OCI-LY3 (cell line): ENCODE measurements around the gene UBA3.

Experiments
- H2AFZ ChIP-seq: fragments of 200-600, 300-600 bp; shearing (Covaris generic); 2 replicates; pipeline ENCODE4 v1.6.0; 2014; ENCODE audit warnings: antibody characterized with exemption, low read depth, low read length
- H3K27ac ChIP-seq: fragments of 200-600, 300-600 bp; sonication (generic); 2 replicates; pipeline ENCODE4 v1.5.1; 2014; ENCODE audit warnings: mild to moderate bottlenecking, low read length, moderate library complexity, mixed read lengths
- H3K27me3 ChIP-seq: fragments of 200-600, 300-600 bp; sonication (generic); 2 replicates; pipeline ENCODE4 v1.6.1; 2014; ENCODE audit warnings: low read depth, low read length, mixed read lengths
- H3K36me3 ChIP-seq: fragments of 200-600, 300-600 bp; sonication (generic); replicated peaks from 2 replicates; pipeline ENCODE3; 2014; ENCODE audit warnings: low read depth, low read length, mixed read lengths
- H3K4me1 ChIP-seq: fragments of 300-600, 200-600 bp; sonication (generic); 2 replicates; pipeline ENCODE4 v1.6.1; 2014; ENCODE audit warnings: low read length, mixed read lengths
- H3K4me2 ChIP-seq: fragments of 200-600, 300-600 bp; sonication (generic); 2 replicates; pipeline ENCODE4 v1.6.1; 2014; ENCODE audit warnings: low read length, mixed read lengths
- H3K4me3 ChIP-seq: fragments of 300-600, 200-600 bp; sonication (generic); 2 replicates; pipeline ENCODE4 v1.5.1; 2014; ENCODE audit warnings: antibody characterized with exemption, mild to moderate bottlenecking, low read length, moderate library complexity
- H3K79me2 ChIP-seq: fragments of 300-600, 200-600 bp; shearing (Covaris generic); 2 replicates; pipeline ENCODE4 v1.6.1; 2014; ENCODE audit warnings: mild to moderate bottlenecking, low read length, mixed read lengths
- H3K9ac ChIP-seq: fragments of 300-600, 200-600 bp; shearing (Covaris generic); 2 replicates; pipeline ENCODE4 v1.6.0; 2014; ENCODE audit warnings: mild to moderate bottlenecking, low read length, moderate library complexity
- H3K9me3 ChIP-seq: fragments of 200-600, 300-600 bp; shearing (Covaris generic); 2 replicates; pipeline ENCODE4 v1.6.1; 2014; ENCODE audit warnings: low read length, mixed read lengths; ENCODE audit not compliant: insufficient read depth
- H4K20me1 ChIP-seq: fragments of 200-600, 300-600 bp; sonication (generic); 2 replicates; pipeline ENCODE4 v1.6.1; 2016; ENCODE audit warnings: low read length, mixed read lengths; ENCODE audit not compliant: insufficient read depth
- EZH2phosphoT487 ChIP-seq: fragments of 200-600 bp; shearing (Covaris generic); IDR thresholded peaks from 2 replicates; pipeline ENCODE4 v1.6.1; 2018; ENCODE audit warnings: antibody characterized with exemption, mixed run types, low read depth
- TF ChIP-seq, protein P1 (sequence below): fragments of 200-600, 300-600 bp; sonication (generic); IDR thresholded peaks from 2 replicates; pipeline ENCODE4 v1.5.1; 2014; ENCODE audit warnings: antibody characterized with exemption, low read length, low read depth

UBA3 gene

DNA sequence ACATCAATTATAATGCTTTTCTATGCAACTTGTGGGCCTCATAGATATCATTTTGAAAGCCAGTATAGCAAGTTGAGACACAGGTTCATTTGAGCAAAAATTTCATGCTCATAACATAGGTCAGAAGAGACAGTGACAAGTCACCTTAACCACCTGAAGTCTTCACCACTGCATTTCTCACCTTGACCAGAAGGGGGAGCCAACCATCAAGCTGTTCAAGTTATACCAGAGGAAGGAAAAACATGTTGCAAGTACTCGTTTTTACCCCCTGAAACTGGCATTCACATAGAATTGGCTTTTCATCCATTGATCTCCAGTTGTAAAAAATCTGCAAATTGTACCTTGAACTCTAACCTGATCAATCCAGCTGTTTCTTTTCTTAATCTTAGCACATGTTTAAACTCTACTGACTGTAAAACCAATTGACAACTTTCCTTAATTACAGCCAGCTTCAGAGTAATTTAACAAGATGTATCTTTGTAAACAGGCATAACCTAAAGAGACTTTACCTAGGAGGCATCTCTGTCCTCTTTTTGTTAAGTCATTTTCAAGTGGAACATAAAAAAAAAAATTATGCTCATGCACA, 40.8 kb upstream of the UBA3 start:
- no peaks in the 10 kb centered on the region for H3K4me1 ChIP-seq
- H3K4me2 ChIP-seq: peak overlapping the region; percentile 31
- H3K36me3 ChIP-seq: no peaks in the 10 kb centered on the region
- no peaks in the 10 kb centered on the region for H3K27me3 ChIP-seq
- no peaks in the 10 kb centered on the region for H3K79me2 ChIP-seq
- H3K27ac ChIP-seq: no peak overlapping the region
- no peak overlapping the region for H3K9ac ChIP-seq
- no peak overlapping the region for H3K4me3 ChIP-seq
- H2AFZ ChIP-seq: peak overlapping the region; percentile 61; the same call in 1 of the 2 replicates
- no peaks in the 10 kb centered on the region for H3K9me3 ChIP-seq
- no peaks in the 10 kb centered on the region for H4K20me1 ChIP-seq
- TF ChIP-seq, protein P1, sequence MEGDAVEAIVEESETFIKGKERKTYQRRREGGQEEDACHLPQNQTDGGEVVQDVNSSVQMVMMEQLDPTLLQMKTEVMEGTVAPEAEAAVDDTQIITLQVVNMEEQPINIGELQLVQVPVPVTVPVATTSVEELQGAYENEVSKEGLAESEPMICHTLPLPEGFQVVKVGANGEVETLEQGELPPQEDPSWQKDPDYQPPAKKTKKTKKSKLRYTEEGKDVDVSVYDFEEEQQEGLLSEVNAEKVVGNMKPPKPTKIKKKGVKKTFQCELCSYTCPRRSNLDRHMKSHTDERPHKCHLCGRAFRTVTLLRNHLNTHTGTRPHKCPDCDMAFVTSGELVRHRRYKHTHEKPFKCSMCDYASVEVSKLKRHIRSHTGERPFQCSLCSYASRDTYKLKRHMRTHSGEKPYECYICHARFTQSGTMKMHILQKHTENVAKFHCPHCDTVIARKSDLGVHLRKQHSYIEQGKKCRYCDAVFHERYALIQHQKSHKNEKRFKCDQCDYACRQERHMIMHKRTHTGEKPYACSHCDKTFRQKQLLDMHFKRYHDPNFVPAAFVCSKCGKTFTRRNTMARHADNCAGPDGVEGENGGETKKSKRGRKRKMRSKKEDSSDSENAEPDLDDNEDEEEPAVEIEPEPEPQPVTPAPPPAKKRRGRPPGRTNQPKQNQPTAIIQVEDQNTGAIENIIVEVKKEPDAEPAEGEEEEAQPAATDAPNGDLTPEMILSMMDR: peak; percentile 98
- no peak for TF ChIP-seq EZH2phosphoT487

DNA sequence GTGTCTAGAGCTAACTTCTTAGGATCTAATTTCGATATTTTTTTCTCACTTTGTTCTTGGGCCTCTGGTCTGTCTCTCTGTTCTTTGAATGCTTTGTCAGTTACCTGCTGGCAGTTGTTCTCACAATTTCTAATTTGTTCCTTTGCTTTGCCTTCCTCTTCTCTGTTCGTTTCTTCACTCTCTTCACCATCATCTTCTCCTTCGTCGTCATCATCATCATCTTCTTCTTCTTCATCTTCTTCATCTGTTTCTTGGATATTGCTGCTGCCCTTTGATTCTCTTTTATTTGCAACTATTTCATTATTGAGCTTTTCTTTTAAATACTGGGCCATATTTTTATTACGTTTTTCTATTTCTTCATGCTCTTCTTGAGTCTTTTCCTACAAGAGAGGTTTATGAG, 39.5 kb upstream of the UBA3 start:
- no peak overlapping the region for H3K9ac ChIP-seq
- H3K4me3 ChIP-seq: no peak overlapping the region
- H3K27me3 ChIP-seq: no peaks in the 10 kb centered on the region
- no peaks in the 10 kb centered on the region for H3K4me1 ChIP-seq
- no peak overlapping the region for H3K27ac ChIP-seq
- H3K4me2 ChIP-seq: no peak overlapping the region
- no peaks in the 10 kb centered on the region for H3K9me3 ChIP-seq
- H2AFZ ChIP-seq: no peak overlapping the region
- H3K79me2 ChIP-seq: no peaks in the 10 kb centered on the region
- TF ChIP-seq EZH2phosphoT487: no peak
- TF ChIP-seq, protein P1: no peak
- no peaks in the 10 kb centered on the region for H4K20me1 ChIP-seq
- H3K36me3 ChIP-seq: no peaks in the 10 kb centered on the region

DNA sequence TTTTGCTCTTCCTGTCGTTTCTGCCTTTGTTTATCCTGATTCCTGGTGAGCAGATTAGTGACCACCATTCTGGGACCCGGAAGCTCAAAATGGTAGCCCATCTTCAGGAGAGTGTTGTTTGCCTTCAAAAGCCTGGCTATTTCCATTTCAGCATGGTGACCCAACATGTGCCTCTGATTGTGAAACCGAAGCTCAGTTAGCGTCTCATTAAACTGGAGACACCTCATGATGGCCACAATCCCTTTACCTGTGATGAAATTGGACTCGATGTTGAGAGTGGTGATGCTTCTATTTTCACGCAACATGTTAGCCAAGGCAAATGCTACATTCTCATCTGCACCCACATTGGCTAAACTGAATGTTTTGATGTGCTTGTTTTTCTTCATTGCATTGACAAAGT, 39.0 kb upstream of the UBA3 start:
- TF ChIP-seq, protein P1: no peak
- TF ChIP-seq EZH2phosphoT487: no peak
- Histone ChIP-seq H3K4me3 (no peak overlapping the region), H3K9me3 (no peaks in the 10 kb centered on the region), H3K9ac (no peak overlapping the region), H3K27me3 (no peaks in the 10 kb centered on the region), H3K36me3 (no peaks in the 10 kb centered on the region), H3K27ac (no peak overlapping the region), H3K79me2 (no peaks in the 10 kb centered on the region), H3K4me2 (no peak overlapping the region), H3K4me1 (no peaks in the 10 kb centered on the region), H2AFZ (no peak overlapping the region), H4K20me1 (no peaks in the 10 kb centered on the region)

DNA sequence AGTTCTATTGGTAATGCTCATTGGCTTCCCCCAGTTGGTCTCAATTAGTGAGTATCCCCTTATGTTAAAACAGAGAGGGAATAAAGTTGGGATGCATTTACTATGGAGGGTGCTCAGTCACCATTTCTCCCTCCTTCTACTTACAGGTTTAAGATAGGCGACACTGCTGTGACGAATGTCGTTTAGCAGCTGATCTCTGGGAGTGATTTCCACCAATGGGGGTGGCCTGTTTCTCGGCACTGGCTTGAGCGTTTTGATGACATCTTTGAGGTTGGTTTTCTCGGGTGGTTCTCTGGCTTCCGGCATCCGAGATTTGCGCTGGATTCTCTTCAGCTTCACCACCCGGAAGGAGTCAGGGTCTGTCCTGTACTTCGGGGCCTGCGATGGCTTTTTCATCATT, 38.4 kb upstream of the UBA3 start:
- H3K79me2 ChIP-seq: no peaks in the 10 kb centered on the region
- H3K27me3 ChIP-seq: no peaks in the 10 kb centered on the region
- no peaks in the 10 kb centered on the region for H3K36me3 ChIP-seq
- no peaks in the 10 kb centered on the region for H3K9me3 ChIP-seq
- H3K27ac ChIP-seq: no peak overlapping the region
- no peaks in the 10 kb centered on the region for H4K20me1 ChIP-seq
- H2AFZ ChIP-seq: no peak overlapping the region
- TF ChIP-seq, protein P1: no peak
- TF ChIP-seq EZH2phosphoT487: no peak
- H3K9ac ChIP-seq: no peak overlapping the region
- H3K4me3 ChIP-seq: no peak overlapping the region
- no peaks in the 10 kb centered on the region for H3K4me1 ChIP-seq
- H3K4me2 ChIP-seq: no peak overlapping the region
